Natural killer cell (primary cell): Measurements from ENCODE around the gene DCUN1D3. TPM values are rescaled to one million over a fixed set of nuclear protein-coding genes. Genes with fewer than 3 reads are reported as not detected.

Source experiments
- ATAC-seq, 3 donors: fragments of 150-1000 bp in 2 of 3; fragments of 200-7000 bp in 1 of 3; cut with Tn5 transposase; 1 replicate in 1 of 3; 2 replicates in 2 of 3; pipeline ENCODE4 v1.10.0; 2021; ENCODE audit warnings: mild to moderate bottlenecking in 2 of 3, moderate library complexity in 2 of 3
- DNase-seq, 2 donors: peaks; one replicate each; pipeline versions ENCODE4 v3.0.0 to v3.0.0-alpha.2; 2013 to 2021; ENCODE audit warnings: mixed read lengths in 1 of 2
- H3K27ac ChIP-seq: one replicate; pipeline ENCODE4 v1.5.1; 2013; ENCODE audit warnings: mild to moderate bottlenecking, low read length
- H3K27me3 ChIP-seq: one replicate; pipeline ENCODE4 v1.6.1; 2013; ENCODE audit warnings: low read length; ENCODE audit not compliant: control insufficient read depth, insufficient read depth
- H3K36me3 ChIP-seq: one replicate; pipeline ENCODE4 v1.6.1; 2013; ENCODE audit warnings: low read length; ENCODE audit not compliant: control insufficient read depth, insufficient read depth
- H3K4me1 ChIP-seq: one replicate; pipeline ENCODE4 v1.6.1; 2013; ENCODE audit warnings: low read length; ENCODE audit not compliant: control insufficient read depth, insufficient read depth
- H3K4me3 ChIP-seq: one replicate; pipeline ENCODE4 v1.5.1; 2013; ENCODE audit warnings: low read length
- H3K9me3 ChIP-seq: one replicate; pipeline ENCODE4 v1.6.1; 2013; ENCODE audit warnings: low read length; ENCODE audit not compliant: control insufficient read depth, insufficient read depth
- H3K27ac Mint-ChIP-seq, 2 donors: one replicate each; pipeline ENCODE4 v1.8.0; 2022; ENCODE audit warnings: mild to moderate bottlenecking in 2 of 2, mixed read lengths in 2 of 2, moderate library complexity in 1 of 2
- H3K27me3 Mint-ChIP-seq, 2 donors: one replicate each; pipeline ENCODE4 v1.8.0; 2022; ENCODE audit warnings: low read depth in 2 of 2, mixed read lengths in 2 of 2
- H3K36me3 Mint-ChIP-seq: one replicate; pipeline ENCODE4 v1.8.0; 2022; ENCODE audit warnings: mixed read lengths
- H3K4me1 Mint-ChIP-seq, 2 donors: one replicate each; pipeline ENCODE4 v1.8.0; 2022; ENCODE audit warnings: mixed read lengths in 2 of 2
- H3K4me3 Mint-ChIP-seq: one replicate; pipeline ENCODE4 v1.8.0; 2022; ENCODE audit warnings: mild to moderate bottlenecking, moderate library complexity, mixed read lengths
- H3K9me3 Mint-ChIP-seq, 2 donors: one replicate each; pipeline ENCODE4 v1.8.0; 2022; ENCODE audit warnings: mixed read lengths in 2 of 2
- CTCF ChIP-seq: fragments of 200-600 bp; IDR thresholded peaks from one replicate; pipeline ENCODE4 v1.8.0; 2022; ENCODE audit warnings: antibody characterized with exemption
- WGBS: methylation state at CpG from one replicate; pipeline ENCODE4 v1.1.7; 2013; ENCODE audit warnings: missing lambda C conversion rate; ENCODE audit not compliant: insufficient coverage; 5-methylcytosine and 5-hydroxymethylcytosine counted together
- intact Hi-C: fragments of 100-400 bp; cut with micrococcal nuclease; formaldehyde crosslinking; loops from one replicate; pipeline ENCODE4 v1.14.2; 2022
- total RNA-seq, 4 donors: library from RNA; stranded (reverse); fragments of 120-200 nt in 1 of 4; gene quantifications; one replicate each; pipeline versions ENCODE4 v1.2.3 to v1.2.4, GENCODE V29; 2013 to 2022

DCUN1D3 gene
- total RNA-seq, 3 donors from 2014 or later (not counting 1 experiment from before 2014, with no cell fraction given), result 5.3 to 9.3 (median 6.1) TPM

GRCh38 chr16:20928774-20929411 lies 28.7 kb upstream of the DCUN1D3 start:
- no peak overlapping the region for H3K4me3 ChIP-seq
- no peaks in the 10 kb centered on the region for H3K4me1 ChIP-seq
- H3K27me3 ChIP-seq, result no peaks in the 10 kb centered on the region
- Mint-ChIP-seq H3K27ac (no peak overlapping the region), H3K9me3 (no peaks in the 10 kb centered on the region), H3K27me3 (no peaks in the 10 kb centered on the region), H3K4me3 (no peak overlapping the region), H3K36me3 (no peaks in the 10 kb centered on the region), H3K4me1 (no peaks in the 10 kb centered on the region)
- H3K36me3 ChIP-seq, result peaks cover 11% of the 10 kb centered on the region
- TF ChIP-seq CTCF, result no peak
- H3K27ac ChIP-seq, result no peak overlapping the region
- DNase-seq (no peak), ATAC-seq (no peak)
- H3K9me3 ChIP-seq, result no peaks in the 10 kb centered on the region
- intact Hi-C loops, result no loop called here
- WGBS, result 88% methylated on average over 5 of the region's 5 CpGs

GRCh38 chr16:20925751-20926150 lies 25.6 kb upstream of the DCUN1D3 start:
- no peak overlapping the region for H3K4me3 Mint-ChIP-seq
- intact Hi-C loops, result no loop called here
- no peak for ATAC-seq
- Histone ChIP-seq H3K4me1 (no peaks in the 10 kb centered on the region), H3K4me3 (no peak overlapping the region), H3K36me3 (peaks cover 13% of the 10 kb centered on the region), H3K27me3 (no peaks in the 10 kb centered on the region), H3K27ac (no peak overlapping the region), H3K9me3 (no peaks in the 10 kb centered on the region)
- H3K9me3 Mint-ChIP-seq, result no peaks in the 10 kb centered on the region
- H3K27me3 Mint-ChIP-seq, result no peaks in the 10 kb centered on the region
- H3K27ac Mint-ChIP-seq, result no peak overlapping the region
- TF ChIP-seq CTCF, result no peak
- DNase-seq, result no peak
- no peaks in the 10 kb centered on the region for H3K36me3 Mint-ChIP-seq
- no peaks in the 10 kb centered on the region for H3K4me1 Mint-ChIP-seq
- WGBS, result 92% methylated on average over 1 of the region's 1 CpG

GRCh38 chr16:20923876-20924275 lies 23.7 kb upstream of the DCUN1D3 start:
- Histone ChIP-seq H3K27me3 (no peaks in the 10 kb centered on the region), H3K36me3 (peaks cover 17% of the 10 kb centered on the region), H3K4me1 (no peaks in the 10 kb centered on the region), H3K4me3 (no peak overlapping the region), H3K27ac (no peak overlapping the region), H3K9me3 (no peaks in the 10 kb centered on the region)
- Mint-ChIP-seq H3K27ac (no peak overlapping the region), H3K4me1 (no peaks in the 10 kb centered on the region), H3K9me3 (no peaks in the 10 kb centered on the region), H3K4me3 (no peak overlapping the region), H3K36me3 (no peaks in the 10 kb centered on the region), H3K27me3 (no peaks in the 10 kb centered on the region)
- DNase-seq (no peak), ATAC-seq (no peak)
- no CpG with 5 or more reads among the region's 3 CpGs for WGBS
- no peak for TF ChIP-seq CTCF
- intact Hi-C loops, result no loop called here

GRCh38 chr16:20920799-20921198 lies 20.6 kb upstream of the DCUN1D3 start:
- Histone ChIP-seq H3K9me3 (no peaks in the 10 kb centered on the region), H3K4me3 (no peak overlapping the region), H3K4me1 (no peaks in the 10 kb centered on the region), H3K27ac (no peak overlapping the region), H3K27me3 (no peaks in the 10 kb centered on the region), H3K36me3 (peaks cover 20% of the 10 kb centered on the region)
- H3K27me3 Mint-ChIP-seq, result no peaks in the 10 kb centered on the region
- no peak for ATAC-seq
- H3K9me3 Mint-ChIP-seq, result no peaks in the 10 kb centered on the region
- intact Hi-C loops, result no loop called here
- H3K4me1 Mint-ChIP-seq, result peaks cover 0 to 9% of the 10 kb centered on the region in 2 donors
- no peak for DNase-seq
- WGBS, result 88% methylated on average over 1 of the region's 2 CpGs
- no peak for TF ChIP-seq CTCF
- H3K4me3 Mint-ChIP-seq, result no peak overlapping the region
- H3K36me3 Mint-ChIP-seq, result no peaks in the 10 kb centered on the region
- no peak overlapping the region for H3K27ac Mint-ChIP-seq
